CD4-positive, alpha-beta T cell treated with Interferon alpha-2 for 1 hour (primary cell): ENCODE measurements around the gene SAC3D1.

Experiments
- DNase-seq, 2 donors: peaks; one replicate each; pipeline ENCODE4 v3.0.0-alpha.2; 2020 to 2022

SAC3D1 gene

DNA sequence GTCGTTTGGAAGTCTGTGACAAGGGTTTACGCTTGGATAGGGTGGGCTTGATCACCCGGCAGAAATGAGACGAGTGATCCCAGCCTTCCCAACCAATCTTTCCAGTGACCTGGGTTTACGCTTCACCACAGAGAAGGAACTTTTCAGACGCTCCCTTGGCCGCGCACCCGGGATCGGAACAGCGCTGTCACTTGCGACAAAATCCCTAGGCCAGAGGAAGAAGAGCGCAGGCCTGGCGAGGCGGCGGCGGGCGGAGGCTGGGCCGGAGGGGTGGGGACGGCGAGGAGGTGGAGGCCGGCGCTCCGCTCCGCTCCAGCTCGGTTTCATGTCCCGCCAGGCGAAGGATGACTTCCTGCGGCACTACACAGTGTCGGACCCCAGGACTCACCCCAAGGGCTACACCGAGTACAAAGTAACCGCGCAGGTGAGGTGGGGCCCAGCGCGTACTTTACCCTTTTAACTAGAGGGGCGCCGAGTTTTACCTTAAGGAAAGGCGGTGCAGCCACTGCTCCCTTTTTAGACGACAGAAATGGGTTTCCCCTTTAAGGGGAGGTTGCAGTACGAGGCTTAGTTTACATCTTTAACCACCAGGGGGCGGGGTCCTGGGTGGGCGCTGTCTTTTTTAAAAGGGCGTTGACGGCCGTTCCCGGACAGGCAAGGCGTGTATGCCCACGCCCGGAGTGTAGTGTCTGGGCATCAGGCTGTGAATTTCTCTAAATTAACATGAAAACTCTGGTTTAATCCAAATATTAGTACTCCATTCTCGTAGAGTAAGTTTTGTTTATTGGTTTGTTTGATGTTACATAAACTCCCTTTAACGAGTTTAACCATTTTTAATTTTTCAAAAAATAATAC is 13.6 kb upstream of the SAC3D1 start, which contains the start of gene SNX15:
SNX15 (plus strand) TSS at position 227 of the 855 bp plus-strand sequence; CDS start at position 326, 99 bp downstream.
- peak; percentile 91 to 97 for DNase-seq

DNA sequence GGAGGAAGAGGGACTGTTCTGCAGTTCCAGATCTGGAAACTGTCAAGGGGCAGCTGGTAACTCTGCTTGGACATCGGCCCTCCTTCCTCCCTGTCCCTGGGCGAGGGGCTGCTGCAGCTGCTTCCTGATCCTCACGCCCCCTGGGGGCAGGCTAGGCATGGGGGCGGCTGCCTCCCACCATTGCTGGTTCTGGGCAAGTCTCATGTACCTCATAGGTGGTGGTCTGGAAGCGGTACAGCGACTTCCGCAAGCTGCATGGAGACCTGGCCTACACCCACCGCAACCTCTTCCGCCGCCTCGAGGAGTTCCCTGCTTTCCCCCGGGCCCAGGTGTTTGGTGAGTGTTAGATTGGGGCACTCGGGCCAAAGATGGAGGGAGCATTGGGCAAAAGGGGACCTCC is 8.8 kb upstream of the SAC3D1 start:
- DNase-seq = no peak

DNA sequence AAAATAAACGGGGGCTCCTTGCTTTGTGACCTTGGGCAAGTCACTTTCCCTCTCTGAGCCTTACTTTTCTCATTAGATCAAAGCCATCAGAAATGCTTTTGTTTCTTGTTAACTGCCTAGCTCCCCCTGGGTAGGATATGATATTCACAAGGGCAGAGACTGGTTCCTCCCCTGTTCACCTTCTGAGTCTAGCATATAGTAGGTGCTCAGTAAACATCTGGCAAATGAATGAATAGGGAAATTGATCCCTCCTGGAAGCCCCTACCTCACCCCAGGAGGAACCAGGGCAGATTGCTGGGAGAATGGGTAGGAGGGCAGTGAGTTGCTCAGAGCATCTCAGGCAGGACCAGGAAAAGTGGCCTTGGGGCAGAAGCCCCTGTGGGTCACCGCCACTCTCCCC is 6.6 kb upstream of the SAC3D1 start:
- DNase-seq = no peak

DNA sequence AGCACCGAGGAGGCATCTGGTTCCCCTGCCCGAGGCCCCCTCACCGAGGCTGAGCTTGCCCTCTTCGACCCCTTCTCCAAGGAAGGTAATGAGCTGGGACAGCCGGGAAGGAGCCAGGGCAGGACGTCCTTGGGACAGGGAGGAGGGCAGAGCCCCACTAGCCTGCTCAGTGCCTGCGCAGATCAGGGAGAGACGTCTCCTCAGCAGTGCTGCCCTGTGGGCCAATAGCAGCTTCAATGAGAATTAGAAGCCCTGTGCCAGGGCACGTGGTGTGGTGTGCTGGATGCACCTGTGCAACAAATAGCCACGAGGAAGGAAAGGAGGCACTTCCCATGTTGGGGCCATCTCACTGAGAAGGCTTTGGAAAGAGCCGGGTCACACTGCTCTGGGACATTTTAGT is 5.4 kb upstream of the SAC3D1 start:
- DNase-seq = no peak

DNA sequence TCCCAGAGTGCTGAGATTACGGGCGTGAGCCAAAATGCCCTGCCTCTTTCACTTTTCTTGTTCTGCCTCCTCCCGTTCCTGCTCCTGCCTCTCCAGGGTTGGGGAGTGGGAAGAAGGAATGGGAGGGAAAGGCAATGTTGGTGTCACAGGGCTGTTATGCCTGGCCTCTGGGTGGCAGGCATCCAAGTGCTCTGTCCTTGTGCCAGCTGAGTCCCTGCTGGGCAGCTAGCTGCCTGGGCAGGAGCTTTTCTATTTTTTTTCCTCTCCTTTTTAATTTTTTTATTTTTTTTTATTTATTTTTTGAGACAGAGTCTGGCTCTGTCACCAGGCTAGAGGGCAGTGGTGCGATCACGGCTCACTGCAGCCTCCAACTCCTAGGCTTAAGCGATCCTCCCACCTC is 4.1 kb upstream of the SAC3D1 start:
- no peak for DNase-seq

DNA sequence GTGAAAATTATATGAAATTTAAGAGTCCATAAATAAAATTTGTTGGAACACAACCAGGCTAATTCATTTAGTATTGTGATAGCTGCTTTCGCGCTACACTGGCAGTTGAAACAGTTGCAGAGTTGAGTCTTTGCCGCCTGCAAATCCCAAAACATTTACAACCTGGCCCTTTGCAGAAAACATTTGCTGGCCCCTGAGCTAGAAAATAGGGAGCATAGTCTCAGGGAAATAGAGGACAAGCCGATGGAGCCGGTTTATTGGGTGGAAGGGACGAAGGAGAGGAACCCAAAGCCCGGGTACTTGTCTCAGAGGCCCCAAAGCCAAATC is 527 bp upstream of the SAC3D1 start:
- DNase-seq = no peak

DNA sequence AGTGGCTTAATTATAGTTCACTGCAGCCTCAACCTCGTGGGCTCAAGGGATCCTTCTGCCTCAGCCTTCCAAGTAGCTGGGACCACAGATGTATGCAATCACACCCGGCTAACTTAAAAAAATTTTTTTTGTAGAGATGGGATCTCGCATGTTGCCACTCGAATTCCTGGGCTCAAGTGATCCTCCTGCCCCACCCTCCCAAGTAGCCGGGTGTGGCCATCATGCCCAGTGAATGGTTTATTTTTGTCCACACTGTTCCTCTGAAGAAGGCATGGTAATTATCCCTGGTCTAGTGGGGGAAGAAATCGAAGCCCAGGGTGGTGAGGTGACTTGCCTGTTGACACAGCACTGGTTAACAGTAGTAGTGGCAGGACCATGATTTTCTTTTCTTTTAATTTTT is 1.9 kb downstream of the SAC3D1 start:
- no peak for DNase-seq

DNA sequence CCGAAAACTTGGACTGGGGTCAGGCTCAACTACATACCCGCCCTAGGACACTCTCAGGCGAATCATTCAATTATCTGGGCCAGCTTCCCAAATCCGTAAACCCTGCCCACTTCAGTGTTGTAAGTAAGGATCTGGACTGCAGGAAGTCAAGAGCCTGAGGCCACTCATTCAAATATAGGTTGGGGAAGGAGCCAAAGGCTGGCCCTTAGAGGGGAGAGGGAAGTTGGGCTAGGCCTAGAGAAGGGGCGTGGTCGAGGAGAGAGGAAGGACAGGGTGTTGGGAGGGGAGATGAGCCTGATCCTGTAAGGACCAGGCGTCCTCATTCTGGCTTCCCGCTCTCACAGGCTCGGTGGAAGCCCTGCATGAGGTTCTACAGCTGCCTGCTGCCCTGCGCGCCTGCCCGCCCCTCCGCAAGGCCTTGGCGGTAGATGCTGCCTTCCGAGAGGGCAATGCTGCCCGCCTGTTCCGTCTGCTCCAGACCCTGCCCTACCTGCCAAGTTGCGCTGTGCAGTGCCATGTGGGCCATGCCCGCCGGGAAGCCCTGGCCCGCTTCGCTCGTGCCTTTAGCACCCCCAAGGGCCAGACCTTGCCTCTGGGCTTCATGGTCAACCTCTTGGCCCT is 3.0 kb downstream of the SAC3D1 start:
- DNase-seq = peak in 1 of 2 donors; percentile 26

DNA sequence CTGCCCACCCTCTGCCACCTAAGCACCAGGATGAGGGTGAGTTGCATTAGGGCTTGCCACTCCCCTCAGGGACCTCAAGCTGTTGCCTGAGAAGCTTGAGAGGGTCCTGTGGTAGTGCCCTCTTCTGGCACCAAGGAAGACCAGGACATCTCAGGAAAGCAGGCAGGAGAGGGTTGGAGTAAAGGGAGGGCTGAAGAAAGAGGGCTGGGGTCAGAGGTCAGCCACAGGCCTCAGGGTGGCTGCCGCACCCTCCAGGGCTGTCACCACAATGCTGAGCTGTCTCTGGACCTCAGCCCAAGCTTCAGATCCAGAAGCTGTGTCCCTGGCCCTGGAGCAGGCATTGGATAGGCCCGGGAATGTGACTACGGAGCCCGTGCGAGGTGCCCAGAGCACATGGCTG is 4.1 kb downstream of the SAC3D1 start:
- DNase-seq = no peak

DNA sequence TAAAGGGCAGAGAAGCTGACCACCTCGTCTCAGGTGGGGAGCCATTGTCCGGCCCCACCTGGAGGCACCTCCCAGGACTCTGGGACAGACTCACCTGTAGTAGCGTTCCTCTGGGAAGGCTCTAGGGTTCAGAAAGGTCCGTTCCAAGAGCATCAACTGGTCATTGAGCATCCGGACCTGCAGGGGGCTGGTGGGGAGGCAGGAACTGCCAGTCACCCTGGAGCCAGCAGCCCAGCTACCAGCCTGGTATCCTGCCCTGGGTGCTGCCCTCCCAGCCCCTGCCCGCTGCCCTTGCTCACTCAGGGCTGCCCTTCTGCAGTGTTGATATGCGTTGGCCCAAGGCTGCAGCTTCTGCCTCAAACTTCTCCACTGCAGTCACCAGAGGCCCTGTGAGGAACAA is 4.7 kb downstream of the SAC3D1 start:
- no peak for DNase-seq

DNA sequence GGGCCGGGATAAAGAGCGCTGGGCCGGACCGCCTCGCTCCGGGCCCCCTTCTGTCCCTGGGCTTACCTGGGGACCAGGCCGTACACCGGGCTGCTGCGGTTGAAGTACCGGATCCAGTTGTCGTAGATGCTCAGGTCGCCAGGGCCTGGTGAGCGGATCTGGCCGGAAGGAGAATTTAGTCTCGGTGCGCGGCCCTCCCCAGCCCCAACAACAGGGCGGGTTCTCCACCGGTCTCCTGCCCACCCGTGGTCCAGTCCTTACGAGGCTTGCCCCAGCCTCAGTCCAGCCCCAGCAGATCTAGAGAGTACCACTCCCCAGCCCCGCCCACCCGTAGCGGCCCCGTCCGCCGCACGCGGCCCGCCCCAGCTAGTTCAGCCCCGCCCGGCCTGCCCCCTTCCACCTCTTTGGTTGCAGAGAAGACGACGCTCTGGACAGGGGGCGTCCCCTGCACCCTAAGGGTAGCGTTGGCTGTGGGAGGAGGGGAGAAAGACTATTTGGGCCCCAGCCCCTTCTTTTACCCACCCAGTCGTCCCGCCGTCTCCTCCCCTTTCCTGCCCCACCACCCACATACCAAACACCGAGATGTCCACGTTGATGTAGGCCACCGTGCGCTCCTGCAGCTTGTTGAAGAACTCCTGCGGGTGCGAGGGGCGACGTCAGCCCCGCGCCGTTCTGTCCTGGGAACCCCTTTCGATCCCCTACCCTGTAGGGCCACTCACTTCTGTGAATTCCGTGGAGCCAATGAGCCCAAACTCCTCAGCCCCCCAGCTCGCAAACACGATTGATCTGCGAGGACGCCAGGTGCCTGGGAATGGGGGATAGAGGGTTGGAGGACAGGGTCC is 6.8 kb downstream of the SAC3D1 start:
- DNase-seq = peak in 1 of 2 donors; percentile 25

DNA sequence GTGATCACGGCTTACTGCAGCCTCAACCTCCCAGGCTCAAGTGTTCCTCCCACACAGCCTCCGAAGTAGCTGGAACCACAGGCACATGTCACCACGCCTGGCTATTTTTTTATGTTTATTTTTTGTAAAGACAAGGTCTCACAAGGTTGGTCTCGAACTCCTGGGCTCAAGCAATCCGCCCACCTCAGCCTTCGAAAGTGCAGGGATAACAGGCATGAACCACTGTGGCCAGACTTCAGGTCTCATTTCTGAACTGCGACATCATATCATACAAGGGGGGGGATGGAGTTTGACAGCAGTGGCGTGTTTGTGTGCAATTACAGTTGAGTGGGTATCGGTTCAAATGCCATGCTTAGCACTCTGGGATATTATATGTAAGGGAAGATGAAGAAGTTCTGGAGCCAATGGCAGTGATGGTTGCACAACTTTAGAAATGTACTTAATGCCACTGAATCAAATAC is 10.4 kb downstream of the SAC3D1 start:
- no peak for DNase-seq

DNA sequence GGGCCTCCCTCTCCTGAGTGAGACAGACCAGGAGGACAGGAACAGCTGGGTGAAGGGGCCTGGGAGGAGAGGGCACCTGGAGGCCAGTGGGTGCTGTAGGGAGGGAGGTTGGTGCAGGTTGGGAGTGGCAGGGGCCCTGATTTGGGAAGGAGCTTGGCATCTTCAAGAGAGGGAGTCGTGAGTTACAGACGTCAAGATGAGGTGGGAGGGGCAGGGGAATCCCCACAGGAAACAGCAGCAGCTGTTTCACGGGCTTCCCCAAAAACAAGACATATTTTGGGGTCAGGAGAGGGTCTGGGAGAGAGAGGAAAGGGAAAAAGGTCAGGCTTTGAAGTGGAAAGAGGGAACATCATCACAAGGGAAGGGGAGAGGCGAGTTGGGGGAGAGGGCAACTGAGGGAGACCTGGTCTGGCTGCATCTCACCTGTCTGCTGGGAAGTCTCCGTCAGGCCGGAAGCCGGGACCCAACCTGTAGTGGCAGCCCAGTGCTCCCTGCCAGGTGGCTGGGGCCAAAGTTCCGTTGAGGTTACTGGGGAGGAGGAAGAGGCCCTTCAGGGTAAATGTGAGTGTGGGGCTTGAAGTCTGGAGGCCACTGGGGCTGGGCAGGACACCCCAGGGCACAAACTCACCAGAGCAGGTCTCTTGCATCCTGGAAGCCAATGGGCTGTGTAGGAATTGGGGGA is 13.0 kb downstream of the SAC3D1 start:
- DNase-seq = peak; percentile 6 to 34

DNA sequence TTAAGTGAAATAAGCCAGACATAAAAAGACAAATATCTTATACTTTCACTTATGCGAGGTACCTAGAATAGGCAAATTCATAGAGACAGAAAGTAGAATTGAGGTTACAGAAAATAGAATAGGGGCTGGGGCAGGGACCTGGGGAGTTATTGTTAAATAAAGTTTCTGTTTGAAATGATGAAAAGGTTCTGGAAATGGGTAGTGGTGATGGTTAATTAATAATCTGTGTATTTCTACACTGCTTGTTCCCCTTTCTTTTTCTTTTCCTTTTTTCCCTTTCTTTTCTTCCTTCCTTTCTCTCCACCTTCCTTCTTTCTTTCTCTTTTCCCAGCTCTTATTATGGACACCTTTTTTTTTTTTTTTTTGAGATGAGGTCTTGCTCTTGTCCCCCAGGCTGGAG is 14.5 kb downstream of the SAC3D1 start:
- DNase-seq = no peak

DNA sequence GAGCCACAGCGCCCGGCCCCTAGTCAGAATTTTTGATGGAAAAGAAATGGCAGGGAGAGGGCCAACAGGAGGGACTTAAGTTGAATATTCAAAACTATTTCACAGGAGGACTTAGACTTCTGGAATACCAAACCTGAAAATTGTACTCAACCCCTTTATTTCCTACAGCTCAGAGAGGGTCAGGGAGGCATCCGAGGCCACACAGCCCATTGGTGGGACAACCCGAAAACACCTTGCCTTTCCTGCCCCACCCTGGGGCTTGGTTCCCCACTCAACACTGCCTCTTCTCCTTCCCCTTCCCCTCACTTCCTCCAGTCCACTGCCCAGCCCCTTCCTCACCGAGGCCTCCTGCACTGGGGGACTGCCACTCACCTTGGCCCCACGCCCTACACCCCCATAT is 16.0 kb downstream of the SAC3D1 start:
- no peak for DNase-seq

DNA sequence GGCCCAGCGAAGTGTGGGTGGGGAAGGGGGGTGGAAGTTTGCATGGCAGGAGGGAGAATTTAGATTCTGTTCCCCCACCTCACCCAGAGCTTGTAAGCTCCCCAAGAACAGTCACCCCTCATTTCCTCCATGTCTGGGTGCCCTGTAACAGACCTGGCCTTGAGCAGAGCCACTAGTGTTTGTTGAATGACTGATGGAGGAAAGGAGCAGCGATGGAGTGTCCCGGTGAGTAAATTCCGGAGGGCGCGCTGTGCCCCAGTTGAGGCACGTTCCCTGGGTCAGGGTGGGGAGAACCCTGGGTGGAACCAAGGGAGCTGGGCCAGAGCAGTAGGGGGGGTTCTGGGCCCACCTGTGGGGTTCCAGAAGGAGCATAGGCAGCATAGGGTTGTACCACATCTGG is 16.5 kb downstream of the SAC3D1 start:
- DNase-seq = no peak

DNA sequence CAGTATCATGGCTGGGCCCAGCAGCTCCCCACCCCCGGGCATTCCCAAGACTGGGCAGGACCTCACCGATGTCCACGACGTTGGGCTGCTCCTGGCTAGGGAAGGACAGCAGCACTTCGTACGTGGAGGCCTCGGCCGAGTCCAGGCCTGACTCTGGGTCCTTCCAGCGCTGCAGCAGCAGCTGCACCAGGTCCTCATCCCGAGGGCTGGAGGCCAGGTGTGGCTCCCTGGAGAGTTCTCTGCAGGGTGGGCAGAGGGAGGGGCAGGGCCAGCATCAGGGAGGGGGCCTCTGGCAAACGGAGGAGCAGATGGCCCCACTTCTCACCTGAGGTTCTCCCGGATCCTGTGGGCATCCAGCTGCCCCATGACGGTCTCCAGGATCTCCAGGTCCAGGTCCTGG is 17.0 kb downstream of the SAC3D1 start:
- no peak for DNase-seq

DNA sequence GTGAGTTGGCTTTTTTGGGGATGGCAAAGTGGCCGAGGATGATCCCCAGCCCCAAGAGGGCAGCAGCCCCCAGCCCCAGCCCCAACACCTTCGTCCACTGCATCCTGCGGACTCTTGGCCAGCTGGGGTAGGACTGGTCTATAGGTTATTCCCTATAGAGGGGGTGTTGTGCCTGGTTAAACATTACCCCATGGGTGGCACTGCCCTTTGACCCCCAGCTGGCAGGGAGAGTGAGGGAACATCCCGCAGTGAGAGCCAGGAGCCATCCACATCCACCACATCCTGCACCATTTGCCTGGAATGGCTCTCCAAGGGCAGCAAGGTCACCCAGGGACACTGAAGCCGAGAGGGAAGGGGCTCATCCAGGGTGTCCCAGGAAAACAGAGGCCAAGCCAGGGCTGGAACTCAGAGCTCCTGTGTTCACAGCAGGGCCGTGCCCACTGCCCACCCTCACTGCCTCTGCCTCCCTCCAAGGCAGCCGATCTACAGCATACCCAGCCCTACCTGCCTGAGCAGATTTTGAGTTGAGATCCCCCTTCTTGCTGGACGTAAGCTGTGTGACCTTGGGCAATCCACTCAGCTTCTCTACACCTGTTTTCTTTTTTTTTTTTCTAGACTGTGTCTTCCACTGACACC is 17.5 kb downstream of the SAC3D1 start, which contains the start of gene NAALADL1:
NAALADL1 (minus strand) TSS at position 135 of the 636 bp plus-strand sequence; CDS start at position 103, 32 bp downstream.
- no peak for DNase-seq

DNA sequence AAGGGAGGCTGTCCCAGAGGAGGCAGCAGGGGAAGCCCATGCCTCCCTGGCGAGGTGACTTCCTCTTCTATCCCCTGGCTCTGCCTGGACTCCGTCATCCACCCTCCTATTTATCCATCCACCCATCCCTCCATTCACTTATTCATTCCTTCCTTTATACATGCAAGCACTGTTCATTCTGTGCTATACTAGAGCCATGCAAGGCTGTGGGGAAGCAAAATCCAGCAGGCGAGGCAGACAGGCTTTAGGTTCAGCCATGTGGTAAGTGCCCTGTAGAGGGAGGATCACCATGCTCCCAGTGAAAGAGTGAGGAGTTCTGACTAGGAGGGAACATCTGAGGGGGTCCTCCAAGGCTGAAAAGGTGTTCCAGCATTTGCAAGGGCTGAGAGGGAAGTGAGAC is 18.5 kb downstream of the SAC3D1 start:
- no peak for DNase-seq

DNA sequence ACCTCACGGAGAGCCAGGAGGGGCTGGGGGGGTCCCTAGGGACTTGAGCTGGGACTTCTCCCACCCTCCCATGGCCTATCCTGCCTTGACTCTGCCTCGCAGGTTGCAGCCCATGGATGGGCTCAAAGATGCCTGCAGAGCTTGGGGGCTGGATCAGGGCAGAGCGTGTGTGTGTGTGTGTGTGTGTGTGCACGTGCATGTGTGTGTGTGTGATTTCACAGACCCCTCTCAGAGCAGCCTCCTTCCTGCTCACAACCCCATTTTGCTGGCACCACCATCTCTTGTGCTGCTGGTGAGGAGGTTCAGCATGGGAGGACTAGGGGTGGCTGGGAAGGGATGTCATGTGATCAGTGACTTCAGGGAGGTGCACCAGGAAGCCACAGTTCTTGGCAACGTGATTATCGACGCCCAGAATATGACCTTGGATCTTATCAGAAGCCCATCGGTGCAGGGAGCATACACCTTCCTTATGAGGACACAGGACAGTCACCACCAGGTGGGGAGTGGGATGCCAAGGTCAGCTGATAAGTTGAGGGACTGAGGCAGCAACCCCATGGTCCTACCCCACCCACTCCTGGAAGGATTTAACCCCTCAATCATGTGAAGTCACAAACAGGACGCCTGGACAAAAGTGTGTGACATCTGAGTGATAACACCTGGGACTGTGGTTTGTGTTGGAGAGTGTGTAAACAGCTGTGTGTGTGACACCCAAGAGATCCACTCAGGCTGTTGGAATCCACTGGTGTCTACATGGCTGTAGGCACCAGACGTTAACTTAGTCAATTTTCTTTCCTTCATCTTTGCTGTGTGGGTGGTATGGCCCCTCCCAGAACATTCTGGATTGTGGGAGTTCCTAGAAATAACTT is 19.2 kb downstream of the SAC3D1 start:
- no peak for DNase-seq

DNA sequence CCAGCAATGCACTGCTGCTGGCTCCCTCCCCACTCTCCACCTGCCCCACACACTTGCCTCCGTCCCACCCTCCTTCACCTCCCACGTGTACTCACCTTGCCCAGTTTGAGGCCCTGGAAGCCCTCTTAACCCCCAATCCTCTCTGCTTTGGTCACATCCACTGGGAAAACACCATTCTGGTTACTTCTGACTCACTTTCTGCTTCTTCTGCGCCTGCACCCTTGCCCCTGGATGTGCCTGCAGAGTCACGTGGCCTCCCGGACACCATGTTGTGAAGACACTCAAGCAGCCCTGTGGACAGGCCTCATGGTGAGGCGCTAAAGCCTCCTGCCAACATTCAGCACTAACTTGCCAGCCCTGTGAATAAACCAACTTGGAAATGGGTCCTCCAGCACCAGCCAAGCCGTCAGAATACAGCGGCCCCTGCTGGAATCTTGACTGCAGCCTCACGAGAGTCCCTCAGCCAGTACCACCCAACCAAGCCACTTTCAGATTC is 20.0 kb downstream of the SAC3D1 start:
- no peak for DNase-seq
